Measurements from ENCODE around the gene RGMB. TPM values are rescaled to one million over a fixed set of nuclear protein-coding genes. Genes with fewer than 3 reads are reported as not detected.
A peak's percentile ranks its signal among the peaks of the same experiment; 100 is the strongest.

RGMB gene
- total RNA-seq, 1 donor: 70.9 TPM

DNA sequence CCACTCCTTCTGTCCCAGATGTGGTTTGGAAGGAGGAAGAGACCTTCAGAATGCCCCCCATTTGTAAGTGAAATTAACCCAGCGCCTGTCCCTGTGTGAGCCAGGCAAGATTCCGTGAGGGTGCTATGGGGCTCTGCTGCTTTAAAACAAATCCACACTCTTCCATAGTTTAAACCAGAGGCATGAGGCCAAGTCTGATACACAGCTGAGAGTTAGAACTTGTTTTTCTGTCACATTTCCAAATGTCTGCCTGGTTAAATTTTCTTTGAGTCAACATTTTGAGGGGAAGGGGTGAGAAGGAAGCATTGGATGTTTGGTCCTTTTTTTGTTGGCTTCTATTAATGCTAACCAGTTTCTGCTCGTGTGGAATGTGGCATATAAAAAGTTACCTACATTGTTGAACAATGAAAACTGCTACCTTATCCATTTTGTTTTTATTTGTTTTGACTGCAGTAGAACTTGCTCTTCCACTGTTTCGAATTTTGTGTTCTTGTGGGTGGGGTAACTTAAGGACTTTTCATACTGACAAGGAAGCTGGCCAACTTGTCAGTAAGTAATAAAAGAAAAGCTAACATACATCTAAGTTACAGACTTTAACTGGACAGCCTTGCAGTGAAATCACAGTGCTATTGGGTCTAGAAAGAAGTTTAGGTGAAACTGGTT lies 12.9 kb downstream of the RGMB start:
- Histone ChIP-seq H3K9me3 (ENCODE audit: low read depth, low read length) (no peaks in the 10 kb centered on the region), H3K36me3 (ENCODE audit: insufficient read depth, low read length) (peaks cover 87% of the 10 kb centered on the region), H3K4me2 (ENCODE audit: insufficient read depth, low read length) (peak overlapping the region; percentile 46), H3K79me2 (ENCODE audit: insufficient read depth, low read length) (peaks cover 100% of the 10 kb centered on the region), H3K4me3 (ENCODE audit: insufficient read depth, low read length) (no peak overlapping the region), H4K20me1 (ENCODE audit: insufficient read depth, low read length) (peaks cover 86% of the 10 kb centered on the region), H2AFZ (ENCODE audit: low read length) (no peak overlapping the region), H3K27ac (ENCODE audit: low read depth, low read length) (peak overlapping the region; percentile 47), H3K4me1 (ENCODE audit: insufficient read depth, low read length) (peaks cover 69% of the 10 kb centered on the region), H3K27me3 (ENCODE audit: insufficient read depth, low read length) (no peaks in the 10 kb centered on the region)
- no peak for DNase-seq (ENCODE audit: insufficient read length, low spot score, missing footprints)
- TF ChIP-seq, protein P1, sequence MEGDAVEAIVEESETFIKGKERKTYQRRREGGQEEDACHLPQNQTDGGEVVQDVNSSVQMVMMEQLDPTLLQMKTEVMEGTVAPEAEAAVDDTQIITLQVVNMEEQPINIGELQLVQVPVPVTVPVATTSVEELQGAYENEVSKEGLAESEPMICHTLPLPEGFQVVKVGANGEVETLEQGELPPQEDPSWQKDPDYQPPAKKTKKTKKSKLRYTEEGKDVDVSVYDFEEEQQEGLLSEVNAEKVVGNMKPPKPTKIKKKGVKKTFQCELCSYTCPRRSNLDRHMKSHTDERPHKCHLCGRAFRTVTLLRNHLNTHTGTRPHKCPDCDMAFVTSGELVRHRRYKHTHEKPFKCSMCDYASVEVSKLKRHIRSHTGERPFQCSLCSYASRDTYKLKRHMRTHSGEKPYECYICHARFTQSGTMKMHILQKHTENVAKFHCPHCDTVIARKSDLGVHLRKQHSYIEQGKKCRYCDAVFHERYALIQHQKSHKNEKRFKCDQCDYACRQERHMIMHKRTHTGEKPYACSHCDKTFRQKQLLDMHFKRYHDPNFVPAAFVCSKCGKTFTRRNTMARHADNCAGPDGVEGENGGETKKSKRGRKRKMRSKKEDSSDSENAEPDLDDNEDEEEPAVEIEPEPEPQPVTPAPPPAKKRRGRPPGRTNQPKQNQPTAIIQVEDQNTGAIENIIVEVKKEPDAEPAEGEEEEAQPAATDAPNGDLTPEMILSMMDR (IDR thresholded peaks at IDR 0.05; ENCODE audit: extremely low read depth, low read depth, low read length): no peak

DNA sequence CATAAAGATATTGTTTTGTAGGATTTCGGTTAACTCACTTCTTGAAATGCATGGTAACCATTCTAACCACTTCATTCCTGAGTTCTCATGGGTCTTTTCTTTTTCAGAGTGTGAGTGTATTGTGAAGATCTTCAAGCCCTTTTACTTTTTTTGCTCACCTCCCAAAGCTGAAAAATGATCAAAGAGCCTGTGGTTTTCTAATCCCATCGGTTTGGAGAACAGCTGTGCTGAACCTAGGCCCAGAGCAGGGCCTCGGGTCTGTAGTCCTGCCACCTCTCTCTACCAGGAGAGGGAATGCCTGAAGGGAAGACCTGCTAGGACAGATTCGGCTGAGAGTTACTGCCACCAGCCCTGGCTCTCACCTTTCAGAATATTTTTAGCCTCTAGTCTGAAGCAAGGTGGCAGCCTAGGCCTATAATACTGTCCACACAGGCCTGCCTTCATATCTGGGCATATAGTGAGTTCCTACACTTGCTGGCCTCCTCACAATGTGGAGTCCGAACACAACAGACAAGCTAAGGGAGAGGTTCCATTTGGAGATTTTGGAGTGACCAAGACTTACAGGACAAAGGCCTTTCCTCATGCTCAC lies 13.8 kb downstream of the RGMB start:
- TF ChIP-seq, protein P1 (IDR thresholded peaks at IDR 0.05; ENCODE audit: extremely low read depth, low read depth, low read length): no peak
- peaks cover 85% of the 10 kb centered on the region for H4K20me1 ChIP-seq (ENCODE audit: insufficient read depth, low read length)
- H3K4me1 ChIP-seq (ENCODE audit: insufficient read depth, low read length): peaks cover 66% of the 10 kb centered on the region
- DNase-seq (ENCODE audit: insufficient read length, low spot score, missing footprints): no peak
- H2AFZ ChIP-seq (ENCODE audit: low read length): no peak overlapping the region
- H3K9me3 ChIP-seq (ENCODE audit: low read depth, low read length): no peaks in the 10 kb centered on the region
- H3K36me3 ChIP-seq (ENCODE audit: insufficient read depth, low read length): peaks cover 81% of the 10 kb centered on the region
- peak overlapping the region; percentile 19 for H3K4me2 ChIP-seq (ENCODE audit: insufficient read depth, low read length)
- H3K4me3 ChIP-seq (ENCODE audit: insufficient read depth, low read length): no peak overlapping the region
- peaks cover 100% of the 10 kb centered on the region for H3K79me2 ChIP-seq (ENCODE audit: insufficient read depth, low read length)
- peak overlapping the region; percentile 52 for H3K27ac ChIP-seq (ENCODE audit: low read depth, low read length)
- H3K27me3 ChIP-seq (ENCODE audit: insufficient read depth, low read length): no peaks in the 10 kb centered on the region

DNA sequence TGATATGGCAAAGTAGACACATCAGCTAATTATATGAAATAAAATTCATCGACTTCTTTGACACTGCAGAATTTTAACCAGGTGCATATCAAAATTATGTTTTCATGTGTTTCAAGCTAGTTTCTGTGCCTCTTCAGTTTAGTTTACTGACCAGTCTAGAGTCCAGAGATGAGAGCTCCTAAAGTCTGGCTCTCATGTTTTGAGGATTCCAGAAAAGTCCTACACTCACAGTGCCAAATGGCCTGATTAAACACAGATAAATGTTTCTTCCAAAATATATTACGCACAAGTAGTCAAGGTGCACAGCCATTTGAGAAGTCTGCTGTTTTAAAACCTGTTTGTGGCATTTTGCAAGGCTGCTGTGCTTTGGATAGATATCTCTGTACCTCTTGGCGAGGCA lies 15.6 kb downstream of the RGMB start:
- peaks cover 97% of the 10 kb centered on the region for H3K79me2 ChIP-seq (ENCODE audit: insufficient read depth, low read length)
- H3K36me3 ChIP-seq (ENCODE audit: insufficient read depth, low read length): peaks cover 79% of the 10 kb centered on the region
- DNase-seq (ENCODE audit: insufficient read length, low spot score, missing footprints): no peak
- no peak overlapping the region for H2AFZ ChIP-seq (ENCODE audit: low read length)
- no peaks in the 10 kb centered on the region for H3K9me3 ChIP-seq (ENCODE audit: low read depth, low read length)
- no peak overlapping the region for H3K4me2 ChIP-seq (ENCODE audit: insufficient read depth, low read length)
- H4K20me1 ChIP-seq (ENCODE audit: insufficient read depth, low read length): peaks cover 76% of the 10 kb centered on the region
- H3K27ac ChIP-seq (ENCODE audit: low read depth, low read length): peak overlapping the region; percentile 16
- H3K4me3 ChIP-seq (ENCODE audit: insufficient read depth, low read length): no peak overlapping the region
- no peaks in the 10 kb centered on the region for H3K27me3 ChIP-seq (ENCODE audit: insufficient read depth, low read length)
- H3K4me1 ChIP-seq (ENCODE audit: insufficient read depth, low read length): peaks cover 61% of the 10 kb centered on the region
- TF ChIP-seq, protein P1 (IDR thresholded peaks at IDR 0.05; ENCODE audit: extremely low read depth, low read depth, low read length): no peak

DNA sequence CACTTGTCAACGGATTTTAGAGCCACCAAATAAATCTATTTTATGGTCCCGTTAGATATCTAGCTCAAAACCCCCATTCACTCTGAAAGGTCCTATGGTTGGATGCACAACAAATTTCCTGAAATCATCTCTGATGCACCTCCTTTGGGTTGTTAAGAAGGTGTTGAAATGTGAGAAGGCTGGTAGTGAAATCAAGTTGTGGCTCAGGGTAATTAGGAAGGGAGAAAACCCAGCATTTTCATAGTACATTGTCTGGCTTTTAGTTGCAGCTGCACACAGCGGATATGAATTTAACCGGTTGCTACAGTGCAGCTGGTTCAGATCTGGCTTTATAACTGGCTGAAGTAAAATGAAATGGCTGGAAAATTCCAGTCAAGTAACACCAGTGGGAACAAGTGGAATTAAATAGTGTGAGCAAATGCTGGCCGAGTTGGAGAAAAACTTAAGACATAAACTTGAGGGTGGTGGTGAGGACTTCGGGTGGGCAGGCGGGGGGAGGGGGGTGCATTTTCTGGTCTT lies 17.6 kb downstream of the RGMB start:
- no peaks in the 10 kb centered on the region for H3K27me3 ChIP-seq (ENCODE audit: insufficient read depth, low read length)
- peaks cover 55% of the 10 kb centered on the region for H3K4me1 ChIP-seq (ENCODE audit: insufficient read depth, low read length)
- DNase-seq (ENCODE audit: insufficient read length, low spot score, missing footprints): no peak
- H2AFZ ChIP-seq (ENCODE audit: low read length): no peak overlapping the region
- H3K4me3 ChIP-seq (ENCODE audit: insufficient read depth, low read length): no peak overlapping the region
- no peaks in the 10 kb centered on the region for H3K9me3 ChIP-seq (ENCODE audit: low read depth, low read length)
- H3K27ac ChIP-seq (ENCODE audit: low read depth, low read length): peak overlapping the region; percentile 58
- H3K4me2 ChIP-seq (ENCODE audit: insufficient read depth, low read length): no peak overlapping the region
- H3K79me2 ChIP-seq (ENCODE audit: insufficient read depth, low read length): peaks cover 92% of the 10 kb centered on the region
- TF ChIP-seq, protein P1 (IDR thresholded peaks at IDR 0.05; ENCODE audit: extremely low read depth, low read depth, low read length): no peak
- peaks cover 68% of the 10 kb centered on the region for H4K20me1 ChIP-seq (ENCODE audit: insufficient read depth, low read length)
- peaks cover 78% of the 10 kb centered on the region for H3K36me3 ChIP-seq (ENCODE audit: insufficient read depth, low read length)

All from osteoblast (primary cell).